GM19397 (cell line): ENCODE results near the gene NKX6-1.
A peak's percentile ranks its signal among the peaks of the same experiment; 100 is the strongest.

Source experiments
- ATAC-seq: cut with Tn5 transposase; IDR thresholded peaks from one replicate; pipeline ENCODE4 v1.9.1; 2021; ENCODE audit warnings: mild to moderate bottlenecking, moderate library complexity; ENCODE audit not compliant: unreplicated experiment

Gene NKX6-1

GRCh38 chr4:84498935-84499623, at the start of gene NKX6-1:
TSS of gene NKX6-1 (minus strand) at chr4:84499292. CDS start at chr4:84498228, 1,064 bp downstream.
- no peak for ATAC-seq

GRCh38 chr4:84547211-84547610, 48.1 kb upstream of the NKX6-1 start:
- no peak for ATAC-seq

DNA sequence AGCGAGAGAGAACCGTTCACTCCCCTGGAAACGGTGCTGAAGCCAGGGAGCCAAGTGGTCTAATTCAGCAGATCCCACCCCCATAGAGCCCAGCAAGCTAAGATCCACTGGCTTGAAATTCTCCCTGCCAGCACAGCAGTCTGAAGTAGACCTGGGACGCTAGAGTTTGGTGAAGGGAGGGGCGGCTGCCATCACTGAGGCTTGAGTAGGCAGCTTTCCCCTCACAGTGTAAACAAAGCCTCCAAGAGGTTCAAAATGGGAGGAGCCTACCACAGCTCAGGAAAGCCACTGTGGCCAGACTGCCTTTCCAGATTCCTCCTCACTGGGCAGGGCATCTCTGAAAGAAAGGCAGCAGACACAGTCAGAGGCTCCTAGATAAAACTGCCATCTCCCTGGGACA, 46.0 kb upstream of the NKX6-1 start:
- ATAC-seq: no peak

DNA sequence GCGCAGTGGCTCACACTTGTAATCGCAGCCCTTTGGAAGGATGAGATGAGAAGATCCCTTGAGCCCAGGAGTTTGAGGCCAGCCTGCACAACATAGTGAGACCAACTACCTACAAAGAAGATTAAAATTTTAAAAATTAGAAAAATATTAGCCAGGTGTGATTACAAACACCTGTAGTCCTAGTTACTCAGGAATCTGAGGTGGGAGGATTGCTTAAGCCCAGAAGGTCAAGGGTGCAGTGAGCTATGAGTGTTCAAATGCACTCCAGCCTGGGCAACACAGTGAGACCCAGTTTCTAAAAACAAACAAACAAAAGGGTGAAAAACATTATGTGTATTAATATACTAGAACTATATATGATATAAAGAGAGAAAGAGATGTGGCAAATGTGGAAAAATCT, 36.8 kb upstream of the NKX6-1 start:
- no peak for ATAC-seq

GRCh38 chr4:84531689-84532088, 32.6 kb upstream of the NKX6-1 start:
- no peak for ATAC-seq

DNA sequence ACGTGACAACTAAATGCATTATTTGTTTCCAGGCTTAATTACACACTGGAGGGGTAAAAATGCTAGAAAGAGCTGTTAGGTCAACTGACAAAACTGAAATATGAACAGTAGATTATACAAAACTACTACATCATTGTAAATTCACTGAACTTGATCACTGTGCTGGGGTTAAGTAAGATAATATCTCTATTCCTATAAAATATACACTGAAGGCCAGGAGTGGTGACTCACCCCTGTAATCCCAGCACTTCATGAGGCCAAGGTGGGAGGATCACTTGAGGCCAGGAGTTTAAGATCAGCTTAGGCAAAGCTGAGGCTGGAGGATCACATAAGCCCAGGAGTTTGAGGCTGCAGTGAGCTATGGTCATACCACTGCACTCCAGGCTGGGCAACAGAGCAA, 31.8 kb upstream of the NKX6-1 start:
- no peak for ATAC-seq

DNA sequence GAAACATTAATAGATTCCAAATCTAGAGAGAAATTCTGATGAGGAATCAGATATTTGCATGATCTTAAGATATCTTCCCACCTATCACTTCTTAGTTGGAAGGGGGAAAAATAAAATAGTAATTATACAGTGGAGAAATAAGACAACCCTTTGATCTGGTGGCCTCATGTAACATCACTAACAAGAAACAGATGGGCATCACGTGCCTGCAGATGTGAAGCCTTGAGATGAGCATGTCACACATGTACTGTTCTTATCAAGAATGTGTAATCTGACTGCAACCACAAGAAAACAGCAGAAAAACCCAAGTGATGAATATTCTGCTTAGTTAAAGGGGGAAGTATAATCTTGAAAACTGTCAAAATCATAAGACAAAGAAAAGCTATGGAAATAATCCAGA, 31.4 kb upstream of the NKX6-1 start:
- ATAC-seq: no peak

DNA sequence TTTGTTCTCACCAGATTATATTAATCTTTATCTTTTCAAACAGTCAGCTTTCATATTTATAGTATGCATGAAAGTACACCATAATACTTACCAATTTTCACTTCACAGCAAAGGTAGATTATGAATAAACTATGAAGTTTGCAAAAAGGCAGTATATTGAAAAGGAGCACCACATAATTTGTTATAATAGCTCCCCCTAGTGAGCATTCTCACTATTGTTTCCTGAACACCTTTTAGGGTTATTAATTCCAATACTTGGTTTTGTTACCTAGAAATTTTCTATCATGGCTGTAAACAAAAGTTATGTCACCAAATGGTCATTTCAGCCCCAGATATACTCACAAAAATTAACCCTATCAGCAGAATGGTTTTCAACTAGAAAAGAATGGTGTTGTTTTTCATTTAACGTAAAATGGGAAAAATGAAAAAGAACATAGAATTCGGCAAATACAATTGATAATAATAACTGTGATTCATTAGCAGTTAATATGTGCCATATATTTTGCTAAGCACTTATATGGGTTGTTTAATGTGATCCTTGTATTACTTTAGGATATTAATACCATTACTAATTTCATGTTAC, 30.2 kb upstream of the NKX6-1 start:
- ATAC-seq: no peak

DNA sequence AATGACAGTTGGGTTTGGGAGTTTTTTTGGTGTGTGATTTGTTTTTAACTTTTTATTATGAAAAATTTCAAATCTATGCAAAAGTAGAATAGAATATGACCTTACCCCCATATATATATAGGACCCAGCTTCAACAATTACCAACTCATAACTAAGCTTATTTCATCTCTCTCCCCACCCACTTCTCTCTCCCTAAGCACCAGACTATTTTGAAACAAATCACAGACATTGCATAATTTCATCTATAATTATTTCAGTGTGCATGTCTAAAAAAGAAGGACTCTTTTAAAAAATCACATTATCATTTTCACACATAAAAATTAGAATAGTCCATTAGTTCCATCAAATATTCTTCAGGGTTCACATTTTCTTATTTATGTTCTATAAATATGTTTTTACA, 28.3 kb upstream of the NKX6-1 start:
- ATAC-seq: no peak

GRCh38 chr4:84515075-84515474, 16.0 kb upstream of the NKX6-1 start:
- no peak for ATAC-seq

GRCh38 chr4:84512277-84512676, 13.2 kb upstream of the NKX6-1 start:
- ATAC-seq: no peak

- ATAC-seq: no peak
Observed at GRCh38 chr4:84511703-84512102, 12.6 kb upstream of the NKX6-1 start.

- no peak for ATAC-seq
Observed at GRCh38 chr4:84507941-84508340, 8.8 kb upstream of the NKX6-1 start.

- ATAC-seq: no peak
Observed at GRCh38 chr4:84504821-84505220, 5.7 kb upstream of the NKX6-1 start.

DNA sequence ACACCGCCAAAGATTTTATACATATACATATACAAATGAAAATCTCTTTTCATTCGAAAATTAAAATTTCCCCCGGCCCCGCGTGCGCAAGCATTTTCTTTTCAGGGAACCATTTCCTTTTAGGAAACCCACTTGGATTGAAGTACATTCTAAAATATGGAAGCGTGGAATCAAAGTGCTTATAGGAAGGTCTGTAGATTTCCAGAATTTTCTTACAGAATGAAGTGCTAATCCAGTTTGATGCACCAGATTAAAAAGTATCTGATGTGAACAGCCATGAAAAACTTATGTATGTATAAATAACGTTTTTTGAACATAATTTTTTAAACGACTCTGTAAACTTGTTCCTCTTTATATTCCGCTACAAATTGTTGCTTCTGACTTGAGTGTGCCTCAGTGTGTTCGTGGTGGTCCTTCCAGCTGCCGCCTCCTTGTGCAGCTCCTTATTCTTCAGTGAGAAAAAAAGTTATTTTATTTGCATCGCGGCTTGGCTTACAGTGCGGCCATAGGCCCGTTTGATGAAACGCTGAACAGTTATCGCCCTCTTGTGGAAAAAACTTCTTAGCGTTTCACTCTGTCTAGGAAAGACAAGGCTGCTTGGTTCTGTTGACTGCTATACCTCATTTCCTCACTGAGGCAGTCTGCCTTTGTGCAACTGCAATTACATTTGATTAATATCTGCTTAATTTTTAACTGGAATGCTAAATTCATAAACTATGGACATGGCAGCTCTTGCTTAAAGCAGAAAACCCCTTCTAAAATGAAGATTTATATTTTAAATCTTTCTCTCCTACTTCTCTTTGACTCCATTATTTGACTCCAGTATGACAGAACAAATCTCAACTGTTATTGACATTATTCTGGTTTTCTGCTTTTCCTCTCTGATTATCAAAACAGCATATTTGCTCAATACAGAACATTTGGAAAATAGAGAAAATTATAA, 4.7 kb upstream of the NKX6-1 start:
- peak; percentile 84 for ATAC-seq

GRCh38 chr4:84502955-84503373, 3.9 kb upstream of the NKX6-1 start:
- no peak for ATAC-seq

DNA sequence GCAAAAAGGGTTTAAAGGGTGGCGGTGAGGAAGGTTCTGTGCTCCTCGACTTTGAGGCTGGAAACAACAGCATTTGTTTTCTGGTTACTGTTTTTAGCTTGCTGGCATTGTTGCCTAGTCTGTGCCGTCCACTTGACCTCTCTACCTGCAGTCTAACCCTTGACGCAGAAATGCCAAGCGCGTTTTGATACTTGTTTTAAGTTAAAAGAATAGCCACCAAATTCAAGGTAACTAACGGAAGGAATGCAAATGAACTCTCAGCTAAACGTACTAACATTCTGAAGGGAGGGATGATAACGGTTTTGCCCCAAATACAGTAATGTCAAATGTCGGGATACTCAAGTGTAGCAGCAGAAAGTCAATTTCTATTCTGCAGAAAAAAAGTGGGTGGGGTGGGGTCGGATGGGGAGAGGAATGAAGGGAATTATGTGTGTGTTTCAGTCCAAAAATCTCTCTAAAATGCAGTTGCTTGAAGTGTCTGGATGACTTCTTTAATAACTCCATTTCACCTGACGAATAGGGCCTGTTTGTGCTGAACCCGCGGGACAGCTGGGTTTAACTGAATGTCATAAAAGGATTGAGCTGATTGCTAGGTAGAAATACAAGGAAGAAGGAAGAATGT, 3.4 kb upstream of the NKX6-1 start:
- ATAC-seq: no peak

GRCh38 chr4:84501721-84502267, 2.7 kb upstream of the NKX6-1 start:
- ATAC-seq: no peak

DNA sequence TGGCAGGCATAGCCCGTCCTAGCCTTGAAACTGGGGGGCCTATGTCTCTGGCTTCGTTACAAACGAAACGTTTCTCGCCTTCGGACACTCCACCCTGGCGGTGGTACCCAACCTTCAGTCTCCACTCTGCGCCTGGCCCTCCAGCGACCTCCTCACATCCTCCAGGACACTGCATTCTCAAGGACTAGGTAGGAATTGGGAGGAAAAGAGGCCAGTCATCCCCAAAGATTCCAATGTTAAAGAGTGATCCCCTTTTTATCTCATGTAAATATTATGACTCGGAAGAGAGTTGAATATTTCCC, 2.1 kb upstream of the NKX6-1 start:
- ATAC-seq: no peak

GRCh38 chr4:84500386-84501201, 1.5 kb upstream of the NKX6-1 start:
- ATAC-seq: no peak
